ENCODE data around the gene P3H4.

The P3H4 gene

DNA sequence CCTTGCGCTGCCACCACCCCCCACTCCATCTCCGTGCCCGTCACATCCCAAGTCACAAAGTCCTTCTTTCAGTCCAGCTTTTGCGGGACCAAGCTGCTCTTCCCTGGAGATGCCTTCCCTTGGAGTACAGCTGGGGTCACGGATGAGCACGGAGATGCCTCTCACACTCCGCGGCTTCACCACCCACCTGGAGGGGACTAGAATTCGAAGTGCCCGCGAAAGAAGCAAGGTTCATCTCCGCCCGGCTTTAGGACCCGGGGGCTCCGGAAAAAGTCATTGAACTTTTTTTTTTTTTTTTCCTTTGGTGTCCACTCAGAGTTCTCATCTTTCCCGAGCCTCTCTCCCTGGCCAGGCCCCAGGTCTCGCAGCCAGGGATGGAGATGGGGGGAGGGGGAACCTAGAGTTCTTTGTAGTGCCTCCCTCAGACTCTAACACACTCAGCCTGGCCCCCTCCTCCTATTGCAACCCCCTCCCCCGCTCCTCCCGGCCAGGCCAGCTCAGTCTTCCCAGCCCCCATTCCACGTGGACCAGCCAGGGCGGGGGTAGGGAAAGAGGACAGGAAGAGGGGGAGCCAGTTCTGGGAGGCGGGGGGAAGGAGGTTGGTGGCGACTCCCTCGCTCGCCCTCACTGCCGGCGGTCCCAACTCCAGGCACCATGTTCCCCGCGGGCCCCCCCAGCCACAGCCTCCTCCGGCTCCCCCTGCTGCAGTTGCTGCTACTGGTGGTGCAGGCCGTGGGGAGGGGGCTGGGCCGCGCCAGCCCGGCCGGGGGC is 817 bp upstream of the P3H4 start, which contains the start of gene FKBP10:
FKBP10 (plus strand) TSS at position 624 of the 771 bp plus-strand sequence; CDS start at position 655, 31 bp downstream.
- peaks cover 43% of the 10 kb centered on the region for H3K36me3 ChIP-seq (replicated peaks)
- H3K27me3 ChIP-seq (ENCODE audit: low read depth), result no peaks in the 10 kb centered on the region
- H3K4me1 ChIP-seq, result peaks cover 18% of the 10 kb centered on the region
- H3K4me3 ChIP-seq, result peak within 1 kb of the TSS; percentile 89
- H3K9me3 ChIP-seq, result no peaks in the 10 kb centered on the region; the same call in 1 of the 2 replicates
- in situ Hi-C loops (cut with MboI; ENCODE audit: low sequenced_read_pairs), result no loop called here
- DNase-seq (ENCODE audit: low spot score in 2 of 2), result peak; percentile 87 to 96

DNA sequence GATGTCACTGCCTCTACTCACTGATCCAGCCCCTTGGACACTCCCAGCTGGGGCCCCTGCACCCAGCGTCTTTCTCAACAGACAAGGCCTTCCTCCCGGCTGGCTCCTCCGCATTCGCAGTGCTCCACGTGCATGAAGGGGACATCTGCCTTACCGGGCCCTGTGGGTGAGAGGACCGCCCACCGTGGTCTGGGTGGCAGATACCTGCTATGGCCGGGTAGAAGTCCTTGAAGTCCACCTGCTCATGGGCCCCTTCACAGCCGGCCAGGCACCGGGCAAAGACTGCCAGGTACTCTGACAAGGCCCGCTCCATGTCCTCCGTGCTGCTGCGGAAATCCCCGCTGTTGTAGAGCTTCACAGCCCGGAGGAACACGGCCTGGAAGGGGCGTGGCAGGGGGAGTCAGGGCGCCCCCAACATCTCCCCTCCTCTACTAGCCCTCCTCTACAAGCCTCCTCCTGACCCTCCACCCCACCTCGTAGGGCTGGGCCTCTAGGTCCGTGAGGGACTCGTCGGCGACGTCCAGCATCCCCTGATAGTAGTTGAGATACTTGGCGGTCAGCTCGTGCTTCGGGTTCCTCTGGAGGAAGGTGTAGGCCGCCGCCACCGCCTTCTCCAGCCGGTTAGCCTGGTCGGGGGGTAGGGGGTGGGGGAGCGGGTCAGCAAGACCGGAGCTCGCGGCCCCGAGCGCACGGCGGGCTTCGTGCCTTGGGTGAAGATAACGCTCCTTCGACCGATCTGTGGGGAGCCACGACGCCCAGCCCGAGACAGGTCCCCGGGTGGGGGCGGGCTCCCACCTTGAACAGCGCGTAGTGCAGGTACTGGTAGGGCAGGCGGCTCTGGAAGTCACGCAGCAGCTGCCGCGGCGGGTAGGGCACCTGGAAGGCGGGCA is 845 bp downstream of the P3H4 start:
- peak in 1 of 2 experiments; percentile 48 for DNase-seq (ENCODE audit: low spot score in 2 of 2)
- H3K9me3 ChIP-seq, result no peaks in the 10 kb centered on the region; the same call in 1 of the 2 replicates
- peak overlapping the region; percentile 89 for H3K4me3 ChIP-seq
- peaks cover 47% of the 10 kb centered on the region for H3K36me3 ChIP-seq (replicated peaks)
- in situ Hi-C loops (cut with MboI; ENCODE audit: low sequenced_read_pairs), result no loop called here
- peaks cover 18% of the 10 kb centered on the region for H3K4me1 ChIP-seq
- H3K27me3 ChIP-seq (ENCODE audit: low read depth), result no peaks in the 10 kb centered on the region

DNA sequence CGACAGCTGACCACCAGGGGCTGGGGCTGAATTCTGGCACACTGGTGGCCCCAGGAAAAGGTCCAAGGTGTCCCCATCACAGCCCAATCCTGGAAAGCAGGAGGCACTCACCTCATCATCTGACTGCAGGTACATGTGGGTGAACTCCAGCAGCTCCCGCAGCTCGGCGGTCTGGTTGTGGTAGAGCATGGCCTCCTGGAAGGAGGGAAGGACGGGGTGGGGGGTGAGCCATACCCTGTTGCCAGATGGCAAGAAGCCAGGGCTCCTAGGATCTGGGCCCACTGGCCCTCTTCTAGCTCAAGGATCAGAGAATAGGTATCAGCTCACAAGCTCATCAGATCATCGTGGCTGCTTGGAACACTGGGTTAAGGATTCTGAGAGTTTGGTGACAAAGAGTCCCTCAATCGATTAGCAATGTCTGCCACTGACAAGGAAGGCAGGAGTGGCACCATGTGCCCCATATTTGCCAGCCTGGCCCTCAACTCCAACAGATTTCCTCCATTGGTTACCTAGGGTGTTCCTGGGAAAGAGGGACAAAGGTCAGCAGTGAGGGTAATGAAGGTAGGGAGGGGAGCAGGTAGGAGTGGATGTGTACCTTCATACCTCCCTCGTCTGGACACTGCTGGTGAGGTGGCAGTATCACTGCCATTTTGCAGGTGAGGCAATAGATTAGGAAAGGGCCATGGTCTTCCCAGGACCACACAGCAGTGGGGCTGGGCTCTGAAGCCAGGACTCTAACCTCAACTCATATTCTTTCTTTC is 4.9 kb downstream of the P3H4 start:
- H3K9me3 ChIP-seq, result no peaks in the 10 kb centered on the region
- DNase-seq (ENCODE audit: low spot score in 2 of 2), result no peak
- H3K27me3 ChIP-seq (ENCODE audit: low read depth), result no peaks in the 10 kb centered on the region
- in situ Hi-C loops (cut with MboI; ENCODE audit: low sequenced_read_pairs), result no loop called here
- H3K4me1 ChIP-seq, result peaks cover 7% of the 10 kb centered on the region
- H3K36me3 ChIP-seq (replicated peaks), result peaks cover 51% of the 10 kb centered on the region
- no peak overlapping the region for H3K4me3 ChIP-seq

DNA sequence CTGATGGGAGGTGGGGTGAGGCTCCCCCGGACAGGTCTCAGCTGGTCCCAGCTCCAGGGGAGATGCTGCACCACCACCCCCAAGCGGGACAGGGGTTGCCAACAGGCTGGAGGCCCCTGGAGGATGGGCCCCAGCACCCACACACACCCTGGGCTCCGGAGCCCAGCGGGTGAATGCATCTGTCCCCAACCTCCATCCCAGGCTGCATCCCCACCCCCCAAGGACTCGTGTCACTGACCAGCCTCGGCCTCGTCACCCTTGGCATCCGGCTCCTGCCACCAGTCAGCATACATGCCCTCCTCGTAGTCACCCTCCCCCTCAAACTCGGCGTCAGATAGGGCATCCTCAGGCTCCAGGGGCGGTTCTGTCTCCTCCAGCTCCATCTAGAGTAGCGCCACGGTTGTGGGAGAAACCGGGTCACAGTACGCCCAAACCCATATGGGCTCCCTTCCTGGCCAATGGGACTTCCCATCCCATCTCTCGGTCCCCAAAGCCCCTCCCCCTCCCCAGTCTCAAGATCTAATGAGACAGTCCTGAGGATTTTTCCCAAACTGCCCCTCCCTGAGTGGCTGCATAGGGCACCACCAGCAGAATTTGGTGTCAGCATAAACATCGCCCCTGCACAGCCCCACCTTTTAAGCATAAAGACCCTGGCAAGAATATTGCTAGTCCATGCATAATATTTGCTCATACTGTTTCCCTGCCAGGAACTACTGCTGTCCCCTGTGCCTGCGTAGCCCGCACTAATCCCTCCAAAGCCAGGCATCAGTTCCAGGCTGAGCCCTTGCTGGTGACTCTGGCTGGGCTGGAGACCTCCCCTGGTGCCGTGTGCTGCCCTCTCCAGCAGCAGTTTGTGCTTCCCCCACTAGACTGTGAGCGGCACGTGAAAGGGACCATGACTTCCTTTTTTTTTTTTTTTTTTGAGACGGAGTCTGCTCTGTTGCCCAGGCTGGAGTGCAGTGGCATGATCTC is 8.4 kb downstream of the P3H4 start:
- Histone ChIP-seq H3K27me3 (ENCODE audit: low read depth) (no peaks in the 10 kb centered on the region), H3K9me3 (no peaks in the 10 kb centered on the region), H3K36me3 (replicated peaks) (peaks cover 37% of the 10 kb centered on the region), H3K4me3 (no peak overlapping the region), H3K4me1 (peaks cover 4% of the 10 kb centered on the region)
- no peak for DNase-seq (ENCODE audit: low spot score in 2 of 2)
- in situ Hi-C loops (cut with MboI; ENCODE audit: low sequenced_read_pairs), result loop anchor here (5.0 kb wide), 1 partner anchor 66 kb away; no protein-coding TSS in a partner anchor

GRCh38 chr17:41801374-41802271 is 10.1 kb downstream of the P3H4 start:
- Histone ChIP-seq H3K36me3 (replicated peaks) (peaks cover 23% of the 10 kb centered on the region), H3K27me3 (ENCODE audit: low read depth) (no peaks in the 10 kb centered on the region), H3K9me3 (no peaks in the 10 kb centered on the region), H3K4me1 (peaks cover 4% of the 10 kb centered on the region), H3K4me3 (no peak overlapping the region)
- in situ Hi-C loops (cut with MboI; ENCODE audit: low sequenced_read_pairs), result loop anchor here (5.0 kb wide), 1 partner anchor 64 kb away; no protein-coding TSS in a partner anchor
- DNase-seq (ENCODE audit: low spot score in 2 of 2), result peak; percentile 76 to 90

DNA sequence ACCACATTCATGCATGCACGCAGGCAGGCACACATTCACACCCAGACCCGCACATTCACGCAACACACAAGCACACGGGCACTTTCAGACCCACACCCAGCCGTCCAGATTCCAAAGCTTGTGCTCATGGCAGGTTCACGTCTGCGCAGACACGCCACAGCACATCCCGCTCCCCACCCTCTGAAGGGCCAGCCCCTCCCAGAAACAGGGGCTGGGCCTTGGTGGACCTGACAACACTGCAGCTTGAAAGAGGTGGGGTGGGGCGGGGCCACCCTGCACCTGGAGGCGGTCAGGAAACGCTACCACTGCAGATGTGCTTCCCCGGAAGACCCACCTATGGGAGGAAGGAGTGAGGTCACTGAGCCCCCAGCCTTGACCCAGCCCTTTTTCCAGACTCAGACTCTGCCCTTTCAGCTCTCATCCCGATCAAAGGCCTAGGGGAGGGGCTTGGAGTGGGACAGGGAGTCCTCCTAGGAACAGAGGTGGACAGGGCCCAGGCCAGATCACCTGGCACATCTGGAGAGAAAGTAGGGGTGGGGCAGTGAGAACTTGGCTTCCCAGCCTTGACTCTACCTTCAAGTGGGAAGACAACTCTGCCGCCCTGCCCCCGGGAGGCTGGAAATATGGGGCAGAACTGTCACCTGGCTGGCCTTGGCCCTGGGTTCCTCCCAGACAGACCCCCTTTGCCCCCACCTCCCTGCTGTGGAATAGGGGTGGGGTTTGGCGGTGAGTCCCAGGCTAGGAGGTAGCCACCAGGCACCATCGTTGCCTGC is 11.0 kb downstream of the P3H4 start:
- DNase-seq (ENCODE audit: low spot score in 2 of 2), result no peak
- H3K4me3 ChIP-seq, result no peak overlapping the region
- in situ Hi-C loops (cut with MboI; ENCODE audit: low sequenced_read_pairs), result loop anchor here (5.0 kb wide), 1 partner anchor 63 kb away; no protein-coding TSS in a partner anchor
- peaks cover 4% of the 10 kb centered on the region for H3K4me1 ChIP-seq
- no peaks in the 10 kb centered on the region for H3K9me3 ChIP-seq
- peaks cover 18% of the 10 kb centered on the region for H3K36me3 ChIP-seq (replicated peaks)
- no peaks in the 10 kb centered on the region for H3K27me3 ChIP-seq (ENCODE audit: low read depth)

DNA sequence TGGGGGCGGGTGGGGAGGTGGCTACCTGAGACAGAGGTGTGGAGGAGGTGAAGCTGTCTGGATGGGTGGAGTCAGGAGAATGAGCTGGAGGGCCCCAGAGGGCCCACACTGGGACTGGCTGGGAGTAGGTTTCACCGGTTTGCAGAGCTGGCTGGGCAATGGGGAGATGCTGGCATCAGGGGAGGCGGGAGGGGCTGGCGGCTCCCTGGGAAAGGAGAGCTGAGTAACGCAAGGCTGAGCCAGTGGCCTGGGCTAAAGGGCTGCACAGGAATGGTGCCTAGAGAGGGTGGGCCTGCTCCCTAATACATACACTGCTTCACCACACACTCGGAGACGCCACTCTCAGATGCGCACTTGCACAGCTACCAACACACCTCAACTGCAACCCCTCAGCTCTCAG is 12.4 kb downstream of the P3H4 start:
- in situ Hi-C loops (cut with MboI; ENCODE audit: low sequenced_read_pairs), result no loop called here

GRCh38 chr17:41797377-41797776 is 14.4 kb downstream of the P3H4 start:
- Histone ChIP-seq H3K36me3 (replicated peaks) (peaks cover 6% of the 10 kb centered on the region), H3K9me3 (no peaks in the 10 kb centered on the region), H3K27me3 (ENCODE audit: low read depth) (no peaks in the 10 kb centered on the region), H3K4me1 (peaks cover 4% of the 10 kb centered on the region), H3K4me3 (no peak overlapping the region)
- no peak for DNase-seq (ENCODE audit: low spot score in 2 of 2)
- in situ Hi-C loops (cut with MboI; ENCODE audit: low sequenced_read_pairs), result no loop called here

More for the DNA sequence above, 12.4 kb downstream of the P3H4 start:
- DNase-seq (ENCODE audit: low spot score in 2 of 2), result no peak
- H3K4me3 ChIP-seq, result no peak overlapping the region
- H3K9me3 ChIP-seq, result no peaks in the 10 kb centered on the region
- peaks cover 4% of the 10 kb centered on the region for H3K4me1 ChIP-seq
- no peaks in the 10 kb centered on the region for H3K27me3 ChIP-seq (ENCODE audit: low read depth)
- H3K36me3 ChIP-seq (replicated peaks), result peaks cover 7% of the 10 kb centered on the region

GRCh38 chr17:41796121-41796895 is 15.4 kb downstream of the P3H4 start:
- no peak overlapping the region for H3K4me3 ChIP-seq
- in situ Hi-C loops (cut with MboI; ENCODE audit: low sequenced_read_pairs), result no loop called here
- no peaks in the 10 kb centered on the region for H3K9me3 ChIP-seq
- H3K27me3 ChIP-seq (ENCODE audit: low read depth), result no peaks in the 10 kb centered on the region
- H3K36me3 ChIP-seq (replicated peaks), result no peaks in the 10 kb centered on the region
- peaks cover 2% of the 10 kb centered on the region for H3K4me1 ChIP-seq
- DNase-seq (ENCODE audit: low spot score in 2 of 2), result no peak

DNA sequence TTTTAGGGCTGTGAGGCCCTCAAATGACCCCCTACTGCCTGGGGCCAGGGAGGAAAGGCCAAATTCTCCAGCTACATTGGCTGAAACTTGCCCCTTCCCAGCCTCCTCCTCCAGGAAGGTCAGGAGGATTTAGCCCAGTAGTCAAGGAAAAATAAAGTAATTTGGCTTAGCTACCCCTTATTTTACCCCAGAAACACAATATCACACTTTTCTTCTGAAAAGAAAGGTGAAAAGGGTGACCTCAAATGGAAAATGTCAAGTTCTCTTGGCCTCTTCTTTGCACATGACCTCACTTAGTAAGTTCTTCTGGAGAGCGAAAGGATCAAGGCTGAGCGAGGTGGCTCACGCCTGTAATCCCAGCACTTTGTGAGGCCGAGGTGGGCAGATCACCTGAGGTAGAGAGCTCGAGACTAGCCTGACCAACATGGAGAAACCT is 17.2 kb downstream of the P3H4 start:
- in situ Hi-C loops (cut with MboI; ENCODE audit: low sequenced_read_pairs), result no loop called here
- H3K27me3 ChIP-seq (ENCODE audit: low read depth), result no peaks in the 10 kb centered on the region
- H3K4me3 ChIP-seq, result no peak overlapping the region
- H3K36me3 ChIP-seq (replicated peaks), result no peaks in the 10 kb centered on the region
- no peaks in the 10 kb centered on the region for H3K4me1 ChIP-seq
- DNase-seq (ENCODE audit: low spot score in 2 of 2), result no peak
- H3K9me3 ChIP-seq, result no peaks in the 10 kb centered on the region

Data from HAP-1 (cell line).